MCF 10A (cell line): ENCODE data around the gene ZNF280A. TPM values are rescaled to one million over a fixed set of nuclear protein-coding genes. Genes with fewer than 3 reads are reported as not detected.

ENCODE experiments used
- BruUV-seq: library from RNA; stranded (reverse); fragments of 400-500 nt; replicated peaks from 2 replicates; lab custom pipeline; 2021; lab: Mats Ljungman, UMichigan
- CTCF ChIA-PET: fragments of 300-600 bp; sonication (Branson Sonifier 250); formaldehyde crosslinking; extraction: SDS; loops from one replicate; lab custom pipeline; 2021; ENCODE audit warnings: antibody characterized with exemption, inconsistent platforms; lab: Yijun Ruan, JAX
- POLR2A ChIA-PET: fragments of 300-600, 350-650 bp; sonication (Branson Sonifier 250); formaldehyde crosslinking; extraction: SDS; loops from one replicate; lab custom pipeline; 2020; ENCODE audit warnings: antibody characterized with exemption, inconsistent platforms; lab: Yijun Ruan, JAX
- DNase-seq: peaks from one replicate; pipeline ENCODE4 v3.0.0-alpha.2; 2018; ENCODE audit not compliant: unreplicated experiment
- H3K27ac Mint-ChIP-seq: one replicate; pipeline ENCODE4 v1.8.0; 2022; ENCODE audit warnings: mild to moderate bottlenecking, low read depth, mixed read lengths; ENCODE audit not compliant: unreplicated experiment
- H3K27me3 Mint-ChIP-seq: one replicate; pipeline ENCODE4 v1.8.0; 2022; ENCODE audit warnings: mixed read lengths; ENCODE audit not compliant: insufficient read depth, unreplicated experiment
- H3K36me3 Mint-ChIP-seq: one replicate; pipeline ENCODE4 v1.8.0; 2022; ENCODE audit warnings: mild to moderate bottlenecking, moderate library complexity, mixed read lengths; ENCODE audit not compliant: insufficient read depth, unreplicated experiment
- H3K4me1 Mint-ChIP-seq: one replicate; pipeline ENCODE4 v1.8.0; 2022; ENCODE audit warnings: mixed read lengths; ENCODE audit not compliant: insufficient read depth, unreplicated experiment
- H3K4me3 Mint-ChIP-seq: one replicate; pipeline ENCODE4 v1.8.0; 2022; ENCODE audit warnings: mild to moderate bottlenecking, moderate library complexity, mixed read lengths; ENCODE audit not compliant: unreplicated experiment
- H3K9me3 Mint-ChIP-seq: one replicate; pipeline ENCODE4 v1.8.0; 2022; ENCODE audit warnings: mixed read lengths; ENCODE audit not compliant: unreplicated experiment
- intact Hi-C: fragments of 100-400 bp; cut with micrococcal nuclease; formaldehyde crosslinking; loops from 2 replicates; pipeline ENCODE4 v1.14.1; 2022
- total RNA-seq: library from RNA; stranded (reverse); gene quantifications from 2 replicates; pipeline ENCODE4 v1.2.3, GENCODE V29; 2022
- TF ChIP-seq, protein P1 (sequence below): fragments of 200-600 bp; IDR thresholded peaks from one replicate; pipeline ENCODE4 v1.8.0; 2022; ENCODE audit warnings: antibody characterized with exemption, mild to moderate bottlenecking; ENCODE audit not compliant: unreplicated experiment

Gene ZNF280A
- total RNA-seq, 1 experiment from 2014 or later, result not detected

DNA sequence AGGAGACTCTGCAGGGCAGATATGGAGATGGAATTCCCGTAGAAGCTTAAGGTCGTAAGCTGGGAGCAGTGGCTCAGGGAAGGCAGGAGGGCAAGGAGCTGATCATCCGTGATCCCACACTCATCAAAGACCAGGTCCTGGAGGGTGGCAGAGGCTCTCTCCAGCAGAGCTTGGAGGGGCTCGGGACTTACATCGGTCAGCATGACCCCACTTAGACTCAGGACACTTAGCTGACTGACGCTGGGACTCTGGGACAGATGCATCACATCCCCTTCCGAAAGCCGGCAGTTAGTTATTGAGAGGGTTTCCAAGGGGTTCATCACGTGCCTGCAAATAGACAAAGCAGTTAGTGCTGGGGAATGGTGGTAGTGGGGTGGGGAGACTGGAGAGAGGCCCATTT lies 28.2 kb upstream of the ZNF280A start:
- TF ChIP-seq, protein P1, sequence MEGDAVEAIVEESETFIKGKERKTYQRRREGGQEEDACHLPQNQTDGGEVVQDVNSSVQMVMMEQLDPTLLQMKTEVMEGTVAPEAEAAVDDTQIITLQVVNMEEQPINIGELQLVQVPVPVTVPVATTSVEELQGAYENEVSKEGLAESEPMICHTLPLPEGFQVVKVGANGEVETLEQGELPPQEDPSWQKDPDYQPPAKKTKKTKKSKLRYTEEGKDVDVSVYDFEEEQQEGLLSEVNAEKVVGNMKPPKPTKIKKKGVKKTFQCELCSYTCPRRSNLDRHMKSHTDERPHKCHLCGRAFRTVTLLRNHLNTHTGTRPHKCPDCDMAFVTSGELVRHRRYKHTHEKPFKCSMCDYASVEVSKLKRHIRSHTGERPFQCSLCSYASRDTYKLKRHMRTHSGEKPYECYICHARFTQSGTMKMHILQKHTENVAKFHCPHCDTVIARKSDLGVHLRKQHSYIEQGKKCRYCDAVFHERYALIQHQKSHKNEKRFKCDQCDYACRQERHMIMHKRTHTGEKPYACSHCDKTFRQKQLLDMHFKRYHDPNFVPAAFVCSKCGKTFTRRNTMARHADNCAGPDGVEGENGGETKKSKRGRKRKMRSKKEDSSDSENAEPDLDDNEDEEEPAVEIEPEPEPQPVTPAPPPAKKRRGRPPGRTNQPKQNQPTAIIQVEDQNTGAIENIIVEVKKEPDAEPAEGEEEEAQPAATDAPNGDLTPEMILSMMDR, result no peak
- Mint-ChIP-seq H3K36me3 (no peaks in the 10 kb centered on the region), H3K27ac (no peak overlapping the region), H3K27me3 (peaks cover 54% of the 10 kb centered on the region), H3K4me1 (no peaks in the 10 kb centered on the region), H3K9me3 (no peaks in the 10 kb centered on the region), H3K4me3 (no peak overlapping the region)
- ChIA-PET POLR2A (no interaction called here), CTCF (interaction anchor here (0.6 kb wide), 1 partner anchor 170 kb away, joined by 3 read pairs; no protein-coding TSS in a partner anchor)
- intact Hi-C loops, result no loop called here
- no TSS peak for BruUV-seq
- DNase-seq, result no peak

DNA sequence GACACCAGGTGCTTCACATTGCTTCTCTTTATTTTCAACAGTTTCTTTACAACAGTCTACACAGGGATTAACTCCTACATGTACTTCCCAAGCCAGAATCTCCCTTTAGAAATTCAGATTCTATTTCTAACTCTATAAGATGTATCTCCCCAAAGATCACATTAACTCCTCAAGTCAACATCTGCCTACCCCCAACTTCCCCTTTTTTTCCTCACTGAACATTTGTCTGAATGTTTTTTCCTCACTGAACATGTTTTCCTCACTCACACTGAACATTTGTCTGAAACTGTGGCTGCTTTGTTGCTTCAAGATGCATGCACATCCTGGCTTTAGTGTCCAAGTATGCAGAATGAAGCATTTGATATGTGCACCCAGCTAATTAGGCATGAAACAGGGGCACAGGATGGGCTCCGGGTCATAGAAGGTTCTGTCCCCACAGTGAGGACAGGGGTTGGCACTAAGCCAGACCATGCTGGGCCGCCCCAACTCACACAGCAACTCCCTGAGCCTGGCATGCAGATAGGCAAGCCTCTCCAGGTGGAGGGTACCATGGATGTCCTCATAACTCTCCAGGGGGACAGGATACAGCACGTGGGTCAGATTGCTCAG lies 27.7 kb upstream of the ZNF280A start:
- Mint-ChIP-seq H3K36me3 (no peaks in the 10 kb centered on the region), H3K4me3 (no peak overlapping the region), H3K4me1 (no peaks in the 10 kb centered on the region), H3K27ac (no peak overlapping the region), H3K9me3 (no peaks in the 10 kb centered on the region), H3K27me3 (peaks cover 49% of the 10 kb centered on the region)
- no peak for DNase-seq
- CTCF ChIA-PET, result no interaction called here
- BruUV-seq, result no TSS peak
- TF ChIP-seq, protein P1, result no peak
- POLR2A ChIA-PET, result no interaction called here
- intact Hi-C loops, result no loop called here

DNA sequence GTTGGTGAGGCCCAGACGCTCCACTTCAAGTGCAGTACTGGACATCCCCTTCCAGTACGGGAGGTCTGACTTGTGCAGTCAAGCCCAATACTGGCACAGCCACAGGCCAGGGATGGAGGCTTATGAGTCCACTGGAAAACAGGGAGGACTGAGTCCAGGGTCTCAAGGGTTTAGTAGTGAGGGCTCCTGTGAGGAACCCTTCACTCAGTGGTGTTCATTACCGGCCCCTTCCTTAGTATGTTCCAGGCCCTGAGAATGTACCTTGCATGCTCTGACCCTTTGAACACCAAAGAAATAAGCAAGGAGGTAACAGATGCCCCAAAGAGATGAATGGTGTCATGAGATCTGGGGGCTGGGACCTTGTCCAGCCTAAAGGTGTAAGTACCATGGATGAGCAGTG lies 27.2 kb upstream of the ZNF280A start:
- Mint-ChIP-seq H3K4me1 (no peaks in the 10 kb centered on the region), H3K9me3 (no peaks in the 10 kb centered on the region), H3K27me3 (peaks cover 46% of the 10 kb centered on the region), H3K4me3 (no peak overlapping the region), H3K36me3 (no peaks in the 10 kb centered on the region), H3K27ac (no peak overlapping the region)
- intact Hi-C loops, result no loop called here
- TF ChIP-seq, protein P1, result no peak
- BruUV-seq, result no TSS peak
- DNase-seq, result no peak
- CTCF ChIA-PET, result interaction anchor here (0.6 kb wide), 1 partner anchor 154 kb away, joined by 3 read pairs; no protein-coding TSS in a partner anchor
- POLR2A ChIA-PET, result no interaction called here

DNA sequence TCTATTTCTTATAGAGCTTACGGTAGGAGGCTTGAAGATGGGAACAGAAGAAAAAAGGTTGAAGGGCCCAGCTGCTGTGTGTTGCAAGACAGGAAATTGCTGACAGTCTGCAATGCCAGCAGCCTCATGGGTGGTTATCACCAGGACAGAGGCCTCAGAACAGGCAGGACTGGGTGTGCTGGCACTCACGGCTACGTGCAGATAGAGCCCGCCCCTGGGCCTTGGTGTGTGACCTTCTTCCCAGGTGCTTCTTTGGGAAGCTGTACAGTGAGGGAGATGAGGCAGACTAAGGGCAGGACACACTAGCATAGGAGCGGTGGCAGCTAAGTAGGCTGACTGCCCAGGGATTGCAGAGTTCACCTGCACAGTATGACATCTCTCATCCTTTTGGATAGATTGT lies 26.4 kb upstream of the ZNF280A start:
- no peaks in the 10 kb centered on the region for H3K36me3 Mint-ChIP-seq
- H3K4me1 Mint-ChIP-seq, result no peaks in the 10 kb centered on the region
- no peak overlapping the region for H3K27ac Mint-ChIP-seq
- peak; percentile 26 for DNase-seq
- POLR2A ChIA-PET, result no interaction called here
- no TSS peak for BruUV-seq
- CTCF ChIA-PET, result interaction anchor here (0.6 kb wide), 1 partner anchor 155 kb away, joined by 3 read pairs; no protein-coding TSS in a partner anchor
- no peak overlapping the region for H3K4me3 Mint-ChIP-seq
- TF ChIP-seq, protein P1, result no peak
- H3K9me3 Mint-ChIP-seq, result no peaks in the 10 kb centered on the region
- peaks cover 43% of the 10 kb centered on the region for H3K27me3 Mint-ChIP-seq
- intact Hi-C loops, result no loop called here
